ENCODE data around the gene DRAP1. TPM values are rescaled to one million over a fixed set of nuclear protein-coding genes. Genes with fewer than 3 reads are reported as not detected.

DRAP1 gene
- total and polyA plus RNA-seq, 9 of the 15 experiments (the other 6 are each of a cell fraction or from before 2014, with no cell fraction given): 9.6 to 200 (median 92.9) TPM

GRCh38 chr11:65890324-65891218 is 28.7 kb upstream of the DRAP1 start, which contains the start of gene CCDC85B (continued):
- TF ChIP-seq CHAMP1 (IDR thresholded peaks at IDR 0.05) (no peak), SAFB (IDR thresholded peaks at IDR 0.05; ENCODE audit: borderline replicate concordance, low read depth, low read length) (no peak), ZKSCAN8 (CRISPR knock-in tag; IDR thresholded peaks at IDR 0.05) (no peak), CEBPG (CRISPR knock-in tag; IDR thresholded peaks at IDR 0.05) (no peak), CEBPG (tag; conservative IDR thresholded peaks at IDR 0.05 in 1 of 2, IDR thresholded peaks at IDR 0.05 in 1 of 2) (no peak), ZBTB1 (CRISPR knock-in tag; IDR thresholded peaks at IDR 0.05; ENCODE audit: borderline replicate concordance, low read depth) (no peak), POLR2A (conservative IDR thresholded peaks at IDR 0.05) (peak; percentile 71), ZNF75A (CRISPR knock-in tag; IDR thresholded peaks at IDR 0.05) (0 out of 2 replicates have a peak, but pooled peaks have one; percentile 22), SMAD1 (IDR thresholded peaks at IDR 0.05; ENCODE audit: low read depth, low read length, partially characterized antibody) (no peak), LCOR (CRISPR knock-in tag; IDR thresholded peaks at IDR 0.05) (no peak), POLR3G (IDR thresholded peaks at IDR 0.05; ENCODE audit: extremely low read depth, insufficient read length, insufficient replicate concordance) (no peak), USF2 (CRISPR knock-in tag; IDR thresholded peaks at IDR 0.05) (no peak), ESRRA (IDR thresholded peaks at IDR 0.05; ENCODE audit: borderline replicate concordance, low read depth) (peak; percentile 27; the same call in 1 of the 2 replicates), CBX3 (IDR thresholded peaks at IDR 0.05; ENCODE audit: borderline replicate concordance in 1 of 2, low read length in 2 of 2) (no peak), CTCF (IDR thresholded peaks at IDR 0.05 in 2 of 3, conservative IDR thresholded peaks at IDR 0.05 in 1 of 3; ENCODE audit: insufficient read depth in 2 of 3, low read depth in 1 of 3, low read length in 3 of 3) (peak in 1 of 3 experiments; percentile 13; a peak in 1 of 6 replicates), HLTF (IDR thresholded peaks at IDR 0.05) (no peak), STAT5B (CRISPR knock-in tag; IDR thresholded peaks at IDR 0.05) (no peak), NCOA1 (IDR thresholded peaks at IDR 0.05; ENCODE audit: low read depth) (no peak), KLF6 (CRISPR knock-in tag; IDR thresholded peaks at IDR 0.05; ENCODE audit: borderline replicate concordance) (no peak), DPF2 (IDR thresholded peaks at IDR 0.05) (0 out of 2 replicates have a peak, but pooled peaks have one; percentile 12), ZNF134 (CRISPR knock-in tag; conservative IDR thresholded peaks at IDR 0.05) (no peak), GTF2B (IDR thresholded peaks at IDR 0.05; ENCODE audit: extremely low read depth, insufficient read length) (no peak), PHF21A (IDR thresholded peaks at IDR 0.05; ENCODE audit: borderline replicate concordance, low read depth) (no peak), RCOR1 (IDR thresholded peaks at IDR 0.05; ENCODE audit: borderline replicate concordance in 1 of 2, low read depth in 2 of 2, low read length in 2 of 2) (no peak)
